Activated CD4-positive, alpha-beta T cell treated with anti-CD3 and anti-CD28 coated beads, Interleukin-2, amount 50 U/mL, for 4 hours (primary cell): ENCODE measurements around the gene ETHE1.
"Not testable (repeated sequence)": the region's sequence is repeated elsewhere in the genome, so short reads cannot be mapped to it uniquely, and the experiment has no call there.

ENCODE experiments used
- DNase-seq, 2 experiments: peaks; one replicate each; pipeline ENCODE4 v3.0.0-alpha.2; 2020

The ETHE1 gene

DNA sequence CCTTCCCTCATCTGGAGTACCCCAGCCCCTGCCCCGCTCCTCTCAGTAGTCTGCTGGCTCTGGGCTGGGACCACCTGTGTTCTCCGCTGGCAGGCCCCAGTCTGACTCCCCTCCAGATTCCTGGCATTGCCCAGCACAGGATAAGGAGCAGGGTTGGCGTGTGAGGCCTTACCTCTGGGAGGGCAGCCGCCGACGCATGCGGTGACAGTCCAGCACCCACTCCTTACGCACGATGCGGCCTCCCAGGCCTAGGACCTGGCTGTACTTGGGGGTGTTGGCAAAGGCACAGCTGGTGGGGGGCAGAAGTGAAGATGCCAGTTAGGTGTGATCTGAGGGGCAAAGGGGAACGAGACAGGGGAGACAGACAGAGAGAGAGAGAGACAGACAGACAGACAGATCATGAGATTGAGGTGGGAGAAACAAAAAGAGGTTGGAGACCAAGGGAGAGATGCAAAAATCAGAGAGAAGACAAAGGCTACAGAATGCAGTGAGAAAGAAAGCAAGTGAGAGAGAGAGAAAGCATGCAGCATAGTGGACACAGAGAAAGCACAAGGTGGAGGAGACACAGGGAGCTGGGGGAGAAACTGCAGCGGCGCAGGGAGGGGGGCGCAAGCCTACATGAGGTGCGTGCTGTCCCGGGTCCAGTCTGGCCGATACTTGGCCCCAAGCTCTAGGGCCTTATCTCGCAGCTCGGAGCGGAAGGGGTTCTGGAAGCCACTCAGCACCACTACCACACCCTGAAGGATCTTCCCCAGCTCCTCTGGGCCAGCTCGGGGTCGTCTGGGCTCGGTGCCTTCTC lies 24.6 kb upstream of the ETHE1 start:
- no peak for DNase-seq

DNA sequence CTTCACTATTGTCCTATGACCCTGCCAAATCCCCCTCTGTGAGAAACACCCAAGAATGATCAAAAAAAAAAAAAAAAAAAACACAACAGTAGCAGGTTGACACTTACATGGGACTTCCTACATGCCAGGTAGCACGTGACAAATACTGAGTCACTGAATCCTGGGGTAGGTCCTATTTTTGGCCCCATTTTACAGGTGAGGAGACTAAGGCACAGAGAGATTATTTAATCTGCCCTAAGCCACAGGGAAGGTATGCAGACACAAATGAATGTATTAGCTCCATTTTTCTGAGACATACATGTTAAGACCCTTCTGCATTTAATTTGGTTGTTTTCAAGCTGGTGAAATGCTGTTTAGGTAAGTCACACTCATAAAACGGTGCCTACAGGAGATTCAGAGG lies 21.7 kb upstream of the ETHE1 start:
- no peak for DNase-seq

DNA sequence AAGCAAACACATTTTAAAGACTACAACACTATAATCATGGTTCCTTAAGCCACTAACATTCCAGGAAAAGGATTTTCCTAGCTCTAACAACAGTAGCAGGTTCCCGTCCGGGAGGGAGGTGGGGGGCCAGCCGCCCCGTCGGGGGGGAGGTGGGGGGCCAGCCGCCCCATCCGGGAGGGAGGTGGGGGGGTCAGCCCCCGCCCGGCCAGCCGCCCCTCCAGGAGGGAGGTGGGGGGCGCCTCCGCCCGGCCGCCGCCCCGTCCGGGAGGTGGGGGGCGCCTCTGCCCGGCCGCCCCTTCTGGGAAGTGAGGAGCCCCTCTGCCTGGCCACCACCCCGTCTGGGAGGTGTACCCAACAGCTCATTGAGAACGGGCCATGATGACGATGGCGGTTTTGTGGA lies 20.9 kb upstream of the ETHE1 start:
- DNase-seq = not testable (repeated sequence)

DNA sequence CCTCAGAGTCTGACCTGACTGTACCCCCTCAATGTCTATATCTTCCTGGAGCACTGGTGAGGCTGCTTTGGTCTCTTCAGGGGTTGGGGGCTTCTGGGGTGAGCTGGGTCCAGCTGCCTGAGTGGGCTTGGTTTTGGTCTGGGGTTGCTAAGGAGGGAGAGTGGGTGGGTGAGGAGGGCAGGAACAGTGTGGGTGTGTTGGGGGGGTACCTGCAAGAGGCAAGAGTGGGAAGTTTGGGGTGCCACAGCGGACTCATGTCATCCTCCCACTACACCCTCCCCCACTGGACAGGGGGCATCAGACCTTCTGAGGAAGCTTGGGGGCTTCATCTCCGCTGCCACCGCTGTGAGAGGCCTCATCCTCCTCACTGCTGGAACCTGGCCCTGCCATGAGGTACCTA lies 19.6 kb upstream of the ETHE1 start:
- DNase-seq = no peak

DNA sequence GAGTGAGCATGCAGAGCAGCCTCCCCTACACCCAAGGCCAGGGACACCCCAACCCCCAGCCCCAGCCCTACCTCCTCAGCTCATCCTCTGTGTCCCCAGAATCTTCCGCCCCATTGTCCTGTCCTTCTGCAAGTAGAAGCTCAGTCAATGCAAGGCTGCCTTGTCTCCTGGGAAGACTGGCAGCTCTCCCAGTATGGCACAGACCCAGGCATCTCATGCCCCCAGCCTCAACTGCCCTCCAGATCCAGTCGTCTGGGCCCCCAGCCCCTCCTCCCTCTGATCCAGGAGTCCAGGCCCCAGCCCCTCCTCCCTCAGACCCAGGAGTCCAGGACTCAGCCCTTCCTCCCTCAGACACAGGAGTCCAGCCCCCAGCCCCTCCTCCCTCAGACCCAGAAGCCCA lies 19.0 kb upstream of the ETHE1 start:
- DNase-seq = no peak

DNA sequence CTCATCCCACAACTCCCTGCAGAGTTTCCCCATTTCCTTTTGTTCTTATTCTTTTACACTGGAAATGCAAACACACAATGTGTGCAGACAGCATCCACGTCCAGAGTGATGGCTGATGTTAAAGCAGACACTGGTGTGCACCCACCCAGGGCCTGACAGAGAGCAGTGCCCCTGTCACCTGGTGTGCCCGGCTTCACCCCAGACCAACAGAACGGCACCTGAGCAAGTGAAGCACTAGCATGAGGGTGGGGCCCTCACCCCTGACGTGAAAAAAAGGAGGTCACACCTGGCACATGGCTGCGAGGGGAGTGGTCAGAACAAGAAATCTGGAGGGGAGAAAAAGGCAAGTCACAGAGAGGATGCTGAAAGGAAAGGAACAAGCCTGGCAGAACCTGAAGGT lies 18.3 kb upstream of the ETHE1 start:
- DNase-seq = no peak

DNA sequence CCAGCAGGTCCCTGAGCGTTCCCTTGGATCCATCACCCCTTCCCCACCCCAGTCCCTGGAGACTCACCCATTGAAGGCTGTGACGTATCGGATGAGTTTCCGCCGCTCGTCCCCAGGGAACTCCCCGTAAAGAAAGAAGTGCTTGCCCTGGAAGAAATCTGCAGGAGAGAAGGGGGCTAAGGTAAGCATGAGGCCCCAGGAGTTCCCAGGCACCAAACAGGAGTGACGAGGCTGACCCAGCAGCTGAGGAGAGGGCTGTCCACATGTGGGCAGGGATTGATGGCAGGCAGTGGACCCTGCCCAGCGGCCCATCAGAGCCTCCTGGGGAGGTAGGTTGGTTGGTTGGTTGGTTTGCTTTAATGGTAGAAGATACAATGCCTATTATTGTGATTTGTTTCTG lies 17.1 kb upstream of the ETHE1 start:
- no peak for DNase-seq

DNA sequence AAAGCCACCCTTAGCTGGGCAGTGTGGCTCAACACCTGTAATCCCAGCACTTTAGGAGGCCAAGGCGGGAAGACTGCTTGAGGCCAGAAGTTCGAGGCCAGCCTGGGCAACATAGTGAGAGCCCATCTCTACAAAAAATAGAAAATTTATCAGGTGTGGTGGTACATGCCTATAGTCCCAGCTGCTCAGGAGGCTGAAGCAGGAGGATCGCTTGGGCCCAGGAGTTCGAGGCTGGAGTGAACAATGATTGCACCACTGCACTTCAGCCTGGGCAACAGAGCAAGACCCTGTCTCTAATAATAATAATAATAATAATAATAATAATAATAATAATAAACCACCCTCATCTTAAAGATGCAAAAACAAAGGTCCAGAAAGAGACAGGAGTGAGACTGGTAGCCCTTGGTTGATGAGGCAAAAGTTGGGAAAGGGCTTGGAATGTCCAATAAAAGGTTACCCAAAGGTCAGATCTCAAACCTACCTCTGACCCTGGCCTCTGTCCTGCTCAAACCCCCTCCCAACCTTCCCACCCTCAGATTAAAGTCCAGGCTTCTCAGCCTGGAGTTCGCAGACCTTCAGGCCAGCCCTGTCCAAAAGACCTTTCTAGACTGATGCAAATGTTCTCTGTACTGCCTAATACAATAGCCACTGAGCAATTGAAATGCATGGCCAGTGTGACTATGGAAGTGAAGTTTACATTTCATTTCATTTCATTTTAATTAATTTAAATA lies 15.1 kb upstream of the ETHE1 start:
- no peak for DNase-seq

DNA sequence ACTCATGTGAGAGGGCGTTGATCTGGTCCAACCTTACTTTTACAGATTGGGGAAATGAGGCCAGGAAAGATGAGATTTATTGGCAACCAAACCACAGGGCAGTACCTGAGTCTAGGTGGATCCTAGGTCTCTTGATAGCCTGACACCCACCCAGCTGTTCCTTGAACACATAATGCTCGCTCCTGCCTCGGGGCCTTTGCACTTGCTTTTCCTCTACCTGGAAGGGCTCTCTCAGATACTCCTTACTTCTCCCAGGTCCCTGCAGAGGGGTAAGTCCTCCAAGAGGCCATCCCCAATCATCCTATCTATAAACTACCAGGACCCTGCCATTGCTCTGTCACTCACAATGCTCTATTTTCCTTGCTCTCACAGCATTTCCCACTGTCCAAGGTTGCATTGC lies 13.4 kb upstream of the ETHE1 start:
- DNase-seq = no peak

DNA sequence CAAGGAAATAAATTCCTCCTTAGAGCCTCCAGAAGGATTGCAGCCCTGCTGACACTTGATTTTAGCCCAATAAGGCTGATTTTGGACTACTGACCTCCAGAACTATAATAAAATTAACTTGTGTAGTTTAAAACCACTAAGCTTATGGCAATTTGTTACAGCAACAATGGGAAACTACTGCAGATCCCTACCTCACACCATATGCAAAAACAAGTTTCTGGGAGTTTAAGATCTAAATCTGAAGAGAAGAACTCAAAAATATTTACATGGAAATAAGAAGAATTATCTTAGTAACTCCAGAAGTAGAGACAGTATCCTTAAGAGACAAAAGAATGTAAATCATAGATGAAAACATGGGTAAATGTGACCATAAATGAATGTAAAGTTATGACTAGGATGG lies 11.9 kb upstream of the ETHE1 start:
- DNase-seq = no peak

DNA sequence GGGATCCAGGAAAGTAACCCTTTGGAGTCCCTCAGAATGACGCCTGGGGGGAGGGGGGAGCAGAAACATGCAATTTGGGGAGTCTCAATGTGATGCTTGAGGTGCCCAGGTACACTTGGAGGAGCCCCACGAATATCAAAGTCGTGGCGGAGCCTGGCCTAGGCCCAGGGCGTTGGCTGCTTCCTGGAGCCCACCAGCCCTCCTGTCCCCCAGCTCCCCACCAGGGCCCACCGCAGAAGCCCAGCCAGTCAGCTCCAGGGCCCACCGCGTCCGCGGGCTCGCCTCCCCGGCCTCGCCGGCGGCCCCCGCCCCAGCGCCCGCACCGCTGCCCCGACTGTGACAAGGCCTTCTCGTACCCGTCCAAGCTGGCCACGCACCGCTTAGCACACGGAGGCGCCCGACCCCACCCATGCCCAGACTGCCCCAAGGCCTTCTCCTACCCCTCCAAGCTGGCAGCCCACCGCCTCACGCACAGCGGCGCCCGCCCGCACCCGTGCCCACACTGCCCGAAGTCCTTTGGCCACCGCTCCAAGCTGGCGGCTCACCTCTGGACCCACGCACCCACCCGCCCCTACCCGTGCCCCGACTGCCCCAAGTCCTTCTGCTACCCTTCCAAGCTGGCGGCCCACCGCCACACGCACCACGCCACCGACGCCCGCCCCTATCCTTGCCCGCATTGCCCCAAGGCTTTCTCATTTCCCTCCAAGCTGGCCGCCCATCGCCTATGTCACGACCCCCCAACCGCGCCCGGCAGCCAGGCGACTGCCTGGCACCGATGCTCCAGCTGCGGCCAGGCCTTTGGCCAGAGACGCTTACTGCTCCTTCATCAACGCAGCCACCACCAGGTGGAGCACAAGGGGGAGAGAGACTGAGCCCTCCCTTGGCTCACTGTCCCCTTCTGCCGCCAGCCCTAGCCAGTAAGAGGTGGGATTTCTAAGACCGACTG lies 8.1 kb upstream of the ETHE1 start:
- no peak for DNase-seq

DNA sequence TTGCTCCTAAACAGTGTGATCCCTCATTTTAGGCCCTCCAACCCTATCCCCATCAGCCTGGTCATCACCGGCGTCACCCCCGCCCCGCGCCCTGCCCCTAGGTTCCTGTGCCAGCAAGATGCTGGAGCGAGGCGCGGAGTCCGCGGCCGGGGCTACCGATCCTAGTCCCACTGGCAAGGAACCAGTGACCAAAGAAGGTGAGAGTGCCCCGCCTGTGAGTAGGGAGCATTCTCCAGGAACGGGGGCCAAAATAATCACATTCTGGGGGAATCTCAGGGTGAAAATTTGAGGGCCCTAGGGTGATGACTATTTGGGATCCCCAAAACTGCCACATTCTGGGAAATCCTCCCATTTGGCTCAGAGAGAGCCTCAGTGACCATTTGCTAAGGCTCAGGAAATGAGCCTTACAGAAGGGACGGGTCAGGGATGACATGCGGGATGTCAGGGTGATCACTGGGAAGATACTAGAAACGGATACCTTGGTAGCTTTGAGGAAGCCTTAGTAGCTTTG lies 7.4 kb upstream of the ETHE1 start:
- no peak for DNase-seq

DNA sequence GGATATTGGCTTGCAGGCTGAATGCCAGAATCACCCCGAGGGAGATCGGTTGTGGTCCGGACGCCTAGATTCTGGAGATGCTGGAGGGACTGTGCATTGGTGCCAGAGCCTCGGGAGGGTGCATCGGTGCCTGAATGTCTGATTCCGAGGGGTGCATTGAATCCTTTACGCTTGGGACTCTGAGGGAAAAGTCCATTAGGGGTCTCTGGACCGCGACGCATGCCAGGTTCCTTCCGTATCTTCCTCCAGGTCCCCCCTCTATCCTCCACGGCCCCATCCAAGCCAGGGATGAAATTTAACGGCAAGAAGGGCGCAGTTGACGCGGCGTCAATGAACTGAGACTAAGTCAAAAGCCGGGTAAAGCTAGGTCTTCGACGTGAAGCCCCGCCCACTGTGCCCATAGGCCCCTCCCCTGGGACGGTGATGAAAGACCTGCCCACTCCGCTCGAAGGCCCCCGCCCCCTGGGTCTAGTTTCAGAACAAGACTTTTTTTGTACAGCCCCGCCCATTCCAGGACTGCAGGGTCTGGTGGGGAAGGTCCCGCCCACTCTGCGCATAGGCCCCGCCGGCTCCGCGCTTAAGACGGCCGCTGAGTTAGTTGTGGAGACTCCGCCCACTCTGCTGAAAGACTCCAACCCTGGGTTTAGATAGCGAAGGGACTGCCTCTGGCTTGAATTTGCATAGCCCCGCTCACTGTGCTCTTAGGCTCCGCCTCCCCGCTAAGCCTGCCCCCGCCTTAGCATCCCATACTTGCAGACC lies 6.7 kb upstream of the ETHE1 start:
- peak; percentile 90 to 91 for DNase-seq

DNA sequence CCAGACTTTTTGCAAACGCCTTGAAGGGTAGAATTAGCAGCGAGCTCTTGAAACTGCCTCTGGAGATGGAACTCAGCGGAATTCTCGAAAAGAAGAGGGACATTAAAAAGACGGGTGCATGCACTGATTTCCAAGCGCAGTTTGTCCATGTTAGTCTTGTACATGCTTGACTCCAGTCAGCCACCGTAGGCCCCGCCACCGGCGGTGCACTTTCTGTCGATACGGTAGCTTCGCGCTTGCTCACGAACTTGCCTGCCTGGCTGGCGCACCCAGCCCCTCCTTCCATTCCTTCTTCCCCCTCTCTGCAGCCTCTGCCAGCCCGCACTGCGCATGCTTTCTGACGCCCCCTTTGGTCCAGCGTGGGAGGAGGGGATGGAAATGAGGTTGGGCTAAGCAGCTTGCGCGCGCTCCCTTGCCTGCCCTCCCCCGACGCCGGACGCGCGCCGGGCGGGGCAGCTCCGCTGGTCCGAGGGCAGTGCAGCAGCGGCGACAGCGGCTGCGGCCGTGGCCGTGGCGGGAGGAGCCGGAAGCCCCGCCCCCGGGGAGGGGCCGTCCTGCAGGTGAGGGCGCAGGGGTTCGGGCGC lies 6.1 kb upstream of the ETHE1 start, which contains the start of gene ZNF575:
Gene ZNF575 (plus strand): TSS at position 227 of the 584 bp plus-strand sequence. CDS start 1,235 bp downstream, outside the sequence.
- DNase-seq = peak; percentile 76 to 81

DNA sequence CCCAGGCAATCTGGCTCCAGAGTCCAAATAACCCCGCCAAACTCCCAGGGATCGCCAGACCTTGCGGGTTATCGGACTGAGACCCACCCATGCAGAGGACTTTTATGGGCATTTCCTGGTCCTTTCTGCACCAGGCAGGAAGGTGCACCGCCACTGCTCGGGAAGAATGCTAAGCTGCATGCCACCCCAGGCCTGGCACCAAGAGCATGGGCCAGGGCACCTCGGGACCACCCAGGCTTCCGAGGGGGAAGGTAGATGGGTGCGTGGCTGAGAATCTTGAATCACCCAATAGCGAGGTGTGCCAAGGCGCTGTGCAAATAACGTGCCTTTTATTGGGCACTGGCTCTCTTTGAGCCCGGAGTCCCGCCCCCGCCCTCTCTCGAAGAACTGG lies 5.6 kb upstream of the ETHE1 start:
- no peak for DNase-seq

DNA sequence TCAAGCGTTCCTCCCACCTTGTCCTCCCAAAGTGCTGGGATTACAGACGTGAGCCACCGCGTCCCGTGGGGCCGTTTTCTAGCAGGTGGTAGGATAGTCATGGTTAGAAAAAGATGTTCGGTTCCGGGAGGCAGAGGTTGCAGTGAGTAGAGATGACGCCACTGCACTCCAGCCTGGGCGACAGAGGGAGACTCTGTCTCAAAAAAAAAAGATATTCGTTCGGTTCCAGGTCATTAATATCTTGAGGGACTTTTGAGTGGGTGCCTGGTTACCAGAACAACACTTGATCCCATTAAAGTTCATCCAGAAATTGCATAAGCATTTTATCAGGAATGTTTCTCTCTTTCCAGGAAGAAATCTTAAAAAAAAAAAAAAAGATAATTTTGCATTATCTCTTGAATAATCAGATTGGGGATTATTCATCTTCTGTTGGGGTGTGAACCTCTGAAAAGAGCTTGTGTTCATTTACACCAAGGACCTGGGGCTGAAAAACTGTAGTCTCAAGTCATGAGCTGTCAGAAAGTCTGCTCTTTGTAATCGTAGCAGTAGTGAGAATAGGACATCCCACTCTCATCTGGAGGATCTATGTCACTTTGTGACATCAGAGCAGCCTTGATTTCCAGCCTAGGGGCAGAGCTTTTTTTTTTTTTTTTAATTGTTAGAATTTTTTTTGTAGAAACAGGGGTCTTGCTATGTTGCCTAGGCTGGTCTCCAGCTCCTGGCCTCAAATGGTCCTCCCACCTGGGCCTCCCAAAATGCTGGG lies 1.0 kb upstream of the ETHE1 start:
- no peak for DNase-seq

DNA sequence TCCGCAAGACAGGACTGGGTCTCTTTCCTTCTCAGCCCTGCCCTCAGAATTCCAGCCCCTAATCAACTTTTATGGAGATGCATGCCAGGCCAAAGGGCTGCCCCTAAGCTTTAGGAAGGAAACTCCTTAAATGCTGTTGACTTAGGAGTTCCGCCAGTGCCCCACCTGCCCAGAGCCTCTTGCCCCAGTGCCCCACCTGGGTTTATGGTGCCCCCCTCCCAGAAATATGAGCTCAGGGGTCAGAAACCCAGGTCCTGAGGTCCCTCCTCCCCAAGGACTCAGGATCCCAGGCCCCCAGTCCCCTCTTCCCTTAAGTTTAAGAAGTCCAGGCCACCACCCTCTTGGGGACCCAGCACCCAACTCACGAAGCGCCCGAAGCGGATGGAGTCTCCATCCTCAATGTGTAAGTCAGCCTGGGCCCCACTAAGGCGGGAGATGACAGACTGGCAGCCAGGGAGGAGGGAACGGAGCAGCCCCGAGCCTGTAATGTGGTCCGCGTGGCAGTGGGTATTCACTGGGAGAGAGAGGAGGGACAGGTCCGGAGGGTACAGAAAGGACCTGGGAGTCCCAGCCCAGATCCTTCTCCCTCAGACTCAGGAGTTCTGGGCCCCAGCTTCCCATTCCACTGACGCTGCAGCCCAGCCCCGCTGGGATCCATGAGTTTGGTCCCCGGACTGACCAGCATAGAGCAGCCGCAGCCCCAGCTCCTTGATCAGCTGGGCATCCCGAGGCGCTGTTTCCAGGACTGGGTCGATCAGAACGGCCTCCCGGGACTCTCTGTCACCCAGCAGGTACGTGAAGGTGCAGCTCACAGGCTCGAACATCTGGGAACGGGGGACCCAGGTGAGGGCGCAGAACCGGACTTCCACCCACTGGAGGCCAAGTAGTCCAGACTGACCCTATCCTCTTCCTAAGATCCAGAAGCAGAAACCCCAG lies 897 bp downstream of the ETHE1 start:
- DNase-seq = no peak

DNA sequence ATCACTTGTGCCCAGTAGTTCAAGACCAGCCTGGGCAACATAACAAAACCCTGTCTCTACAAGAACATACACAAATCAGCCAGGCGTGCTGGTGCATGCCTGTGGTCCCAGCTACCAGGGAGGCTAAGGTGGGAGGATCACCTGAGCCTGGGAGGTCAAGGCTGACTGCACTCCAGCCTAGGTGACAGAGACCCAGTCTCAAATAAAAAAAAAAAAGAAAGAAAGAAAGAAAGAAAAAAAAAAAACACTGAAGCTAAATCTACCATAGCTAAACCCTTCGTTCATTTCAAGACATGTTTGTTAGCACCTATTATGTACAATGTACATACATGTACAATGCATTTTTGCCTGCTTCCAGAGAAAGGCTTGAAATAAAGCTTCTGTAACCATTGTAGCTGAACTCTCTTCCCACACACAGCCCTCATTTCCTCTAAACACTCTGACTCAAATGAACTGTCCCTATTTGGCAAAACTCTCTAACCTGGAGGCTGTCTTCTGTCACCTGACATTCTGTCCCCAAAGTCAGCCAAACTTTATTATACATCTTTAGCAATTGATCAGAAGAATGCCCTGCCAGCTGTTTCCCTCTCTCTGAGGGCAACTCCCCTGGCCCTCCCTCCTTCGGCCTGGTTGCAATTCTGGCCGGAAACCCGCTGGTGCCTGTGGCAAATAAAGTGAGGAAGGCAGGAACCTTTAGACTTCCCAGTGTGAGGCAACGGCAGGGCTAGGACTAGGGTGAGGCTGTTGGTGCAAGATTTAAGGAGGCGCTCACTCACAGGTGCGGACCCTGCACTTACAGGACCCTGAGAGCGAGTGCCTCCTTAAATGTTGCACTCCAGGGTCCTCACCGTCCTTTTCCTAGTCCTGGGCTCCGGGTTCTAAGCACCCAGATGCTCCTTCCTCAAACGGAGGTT lies 1.8 kb downstream of the ETHE1 start:
- DNase-seq = no peak

DNA sequence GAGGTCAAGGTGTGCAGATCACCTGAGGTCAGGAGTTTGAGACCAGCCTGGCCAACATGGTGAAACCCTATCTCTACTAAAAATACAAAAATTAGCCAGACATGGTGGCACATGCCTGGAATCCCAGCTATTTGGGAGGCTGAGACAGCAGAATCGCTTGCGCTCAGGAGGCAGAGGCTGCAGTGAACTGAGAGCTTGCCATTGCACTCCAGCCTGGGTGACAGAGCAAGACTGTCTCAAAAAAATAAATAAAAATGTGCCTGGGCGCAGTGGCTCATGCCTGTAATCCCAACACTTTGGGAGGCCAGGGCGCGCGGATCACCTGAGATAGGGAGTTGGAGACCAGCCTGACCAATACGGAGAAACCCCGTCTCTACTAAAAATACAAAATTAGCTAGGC lies 3.3 kb downstream of the ETHE1 start:
- DNase-seq = not testable (repeated sequence)
